Activated CD4-positive, alpha-beta T cell treated with anti-CD3 and anti-CD28 coated beads, Interleukin-2, amount 10 ng/mL, durations not matched to agents 7 days and 5 days (primary cell): ENCODE results near the gene AGPAT2. TPM values are rescaled to one million over a fixed set of nuclear protein-coding genes. Genes with fewer than 3 reads are reported as not detected.

Source experiments
- CTCF ChIA-PET: fragments of 350-600 bp; sonication (Branson Sonifier 250); formaldehyde crosslinking; loops from one replicate; lab custom pipeline; 2021; ENCODE audit warnings: antibody characterized with exemption; lab: Charles Lee
- POLR2A ChIA-PET: fragments of 350-600 bp; sonication (Branson Sonifier 250); formaldehyde crosslinking; loops from one replicate; lab custom pipeline; 2021; ENCODE audit warnings: antibody characterized with exemption; lab: Charles Lee
- DNase-seq: peaks from one replicate; pipeline ENCODE4 v3.0.0-alpha.2; 2020
- H3K27ac Mint-ChIP-seq: one replicate; pipeline ENCODE4 v1.8.0; 2021; ENCODE audit warnings: mild to moderate bottlenecking, moderate library complexity, mixed read lengths
- H3K27me3 Mint-ChIP-seq: one replicate; pipeline ENCODE4 v1.8.0; 2021; ENCODE audit warnings: mixed read lengths
- H3K36me3 Mint-ChIP-seq: one replicate; pipeline ENCODE4 v1.8.0; 2021; ENCODE audit warnings: low read depth, mixed read lengths
- H3K4me1 Mint-ChIP-seq: one replicate; pipeline ENCODE4 v1.8.0; 2021; ENCODE audit warnings: mixed read lengths
- H3K4me3 Mint-ChIP-seq: one replicate; pipeline ENCODE4 v1.8.0; 2021; ENCODE audit warnings: mild to moderate bottlenecking, moderate library complexity, mixed read lengths
- H3K9me3 Mint-ChIP-seq: one replicate; pipeline ENCODE4 v1.8.0; 2021; ENCODE audit warnings: mixed read lengths
- total RNA-seq, 2 experiments: library from RNA; stranded (reverse); gene quantifications; one replicate each; pipeline ENCODE4 v1.2.3, GENCODE V29; 2021

Gene AGPAT2
- total RNA-seq, 2 experiments from 2014 or later = 15.0 to 17.0 TPM

DNA sequence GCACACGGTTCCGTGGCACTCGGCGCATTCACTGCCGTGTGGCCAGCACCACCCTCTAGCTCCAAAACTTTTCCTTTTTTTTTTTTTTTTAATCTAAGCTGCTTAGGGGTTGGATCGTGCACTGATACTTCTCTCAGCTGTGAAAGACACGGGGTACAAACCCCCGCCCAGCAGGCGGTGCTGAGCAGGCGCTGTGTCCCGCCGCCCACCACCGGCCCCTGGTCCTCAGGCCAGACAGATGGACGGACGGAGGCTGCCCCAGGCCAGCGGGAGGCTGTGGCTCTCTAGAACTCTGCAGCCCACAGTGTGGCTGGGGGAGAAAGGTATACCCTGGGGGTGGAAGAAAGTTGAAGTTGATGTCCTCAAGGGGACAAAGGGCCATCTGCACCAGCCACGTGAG lies 6.2 kb downstream of the AGPAT2 start:
- Mint-ChIP-seq H3K27me3 (no peaks in the 10 kb centered on the region), H3K9me3 (no peaks in the 10 kb centered on the region), H3K36me3 (no peaks in the 10 kb centered on the region), H3K27ac (no peak overlapping the region), H3K4me1 (peaks cover 2% of the 10 kb centered on the region), H3K4me3 (no peak overlapping the region)
- no peak for DNase-seq
- POLR2A ChIA-PET = no interaction called here
- CTCF ChIA-PET = no interaction called here

- no peaks in the 10 kb centered on the region for H3K4me1 Mint-ChIP-seq
- POLR2A ChIA-PET = no interaction called here
- H3K36me3 Mint-ChIP-seq = no peaks in the 10 kb centered on the region
- no peaks in the 10 kb centered on the region for H3K27me3 Mint-ChIP-seq
- H3K27ac Mint-ChIP-seq = no peak overlapping the region
- CTCF ChIA-PET = interaction anchor here (1.1 kb wide), 1 partner anchor 12 kb away, joined by 4 read pairs; no protein-coding TSS in a partner anchor
- DNase-seq = no peak
- H3K9me3 Mint-ChIP-seq = no peaks in the 10 kb centered on the region
- no peak overlapping the region for H3K4me3 Mint-ChIP-seq
Observed at GRCh38 chr9:136679431-136679941, 7.8 kb downstream of the AGPAT2 start.

GRCh38 chr9:136678624-136679023 lies 8.6 kb downstream of the AGPAT2 start:
- Mint-ChIP-seq H3K27me3 (no peaks in the 10 kb centered on the region), H3K9me3 (no peaks in the 10 kb centered on the region), H3K36me3 (no peaks in the 10 kb centered on the region), H3K4me1 (no peaks in the 10 kb centered on the region), H3K27ac (no peak overlapping the region), H3K4me3 (no peak overlapping the region)
- CTCF ChIA-PET = no interaction called here
- POLR2A ChIA-PET = no interaction called here
- DNase-seq = no peak

GRCh38 chr9:136678034-136678433 lies 9.2 kb downstream of the AGPAT2 start:
- H3K9me3 Mint-ChIP-seq = no peaks in the 10 kb centered on the region
- DNase-seq = no peak
- POLR2A ChIA-PET = no interaction called here
- no peak overlapping the region for H3K4me3 Mint-ChIP-seq
- no peaks in the 10 kb centered on the region for H3K4me1 Mint-ChIP-seq
- H3K27me3 Mint-ChIP-seq = no peaks in the 10 kb centered on the region
- no peaks in the 10 kb centered on the region for H3K36me3 Mint-ChIP-seq
- no peak overlapping the region for H3K27ac Mint-ChIP-seq
- CTCF ChIA-PET = no interaction called here

DNA sequence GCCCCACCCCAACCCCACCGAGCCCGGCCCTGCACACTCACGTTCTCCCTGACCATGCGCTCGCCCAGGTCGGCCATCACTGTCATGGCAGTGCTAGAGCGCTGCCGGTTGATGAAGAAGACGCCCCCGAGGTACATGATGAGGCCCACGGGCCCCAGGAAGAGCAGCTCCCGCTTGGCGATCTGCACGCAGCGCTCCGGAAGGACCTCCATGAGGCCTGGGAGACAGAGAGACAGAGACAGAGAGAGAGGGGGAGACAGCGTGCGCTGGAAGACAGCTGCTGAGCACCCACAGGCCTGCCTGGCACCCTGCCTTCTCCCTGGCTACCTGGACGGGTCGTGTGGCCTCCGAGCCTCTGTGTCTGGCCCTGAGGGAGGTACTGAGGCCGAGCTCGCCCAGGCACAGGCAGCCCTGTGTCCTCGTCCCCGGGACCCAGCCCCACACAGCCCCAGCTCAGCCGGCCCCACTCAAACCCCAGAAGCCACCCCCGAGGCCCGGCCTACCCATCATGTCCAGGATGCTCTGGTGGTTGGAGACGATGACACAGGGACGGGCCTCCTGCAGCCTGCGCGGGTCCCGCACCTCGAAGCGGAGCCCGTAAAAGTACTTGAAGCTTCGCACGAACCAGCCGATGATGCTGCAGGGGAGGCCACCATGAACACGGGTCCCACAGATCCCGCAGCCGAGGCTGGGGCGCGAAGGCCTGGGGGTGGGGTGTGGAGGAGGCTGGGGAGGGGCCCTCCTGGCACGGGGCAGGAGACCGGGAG lies 10.2 kb downstream of the AGPAT2 start:
- POLR2A ChIA-PET = no interaction called here
- no peaks in the 10 kb centered on the region for H3K4me1 Mint-ChIP-seq
- DNase-seq = no peak
- H3K27me3 Mint-ChIP-seq = no peaks in the 10 kb centered on the region
- no peaks in the 10 kb centered on the region for H3K36me3 Mint-ChIP-seq
- CTCF ChIA-PET = interaction anchor here (1.5 kb wide), 1 partner anchor 16 kb away, joined by 4 read pairs; no protein-coding TSS in a partner anchor
- H3K4me3 Mint-ChIP-seq = no peak overlapping the region
- H3K9me3 Mint-ChIP-seq = no peaks in the 10 kb centered on the region
- H3K27ac Mint-ChIP-seq = no peak overlapping the region

DNA sequence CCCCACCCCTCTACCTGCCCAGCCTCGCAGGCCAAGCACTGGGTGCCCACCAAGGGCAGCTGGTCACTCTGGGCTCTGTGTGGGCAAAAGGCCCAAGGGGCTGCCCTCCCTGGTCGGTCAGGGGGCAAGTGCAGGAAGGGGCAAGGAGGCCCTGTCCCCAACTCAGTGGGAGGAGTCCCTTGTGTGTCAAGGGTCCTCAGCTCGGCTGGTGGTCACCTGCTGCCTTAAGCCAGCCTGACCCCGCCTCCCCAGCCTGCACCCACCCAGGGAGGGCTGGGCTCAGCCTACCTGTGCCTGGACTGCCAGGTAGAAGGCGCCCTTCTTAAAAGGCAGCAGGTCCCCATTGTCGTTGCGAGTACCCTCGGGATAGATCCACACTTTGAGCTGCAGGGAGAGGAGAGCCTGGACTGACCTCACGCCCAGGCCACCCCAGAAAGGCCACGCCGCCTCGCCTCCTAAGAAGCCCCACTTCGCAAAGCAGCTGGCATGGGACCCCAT lies 10.9 kb downstream of the AGPAT2 start:
- ChIA-PET POLR2A (no interaction called here), CTCF (interaction anchor here (1.2 to 1.5 kb wide), 2 partner anchors 15 to 52 kb away, joined by 3 to 4 read pairs; no protein-coding TSS in a partner anchor)
- H3K27me3 Mint-ChIP-seq = no peaks in the 10 kb centered on the region
- no peak for DNase-seq
- no peaks in the 10 kb centered on the region for H3K9me3 Mint-ChIP-seq
- no peak overlapping the region for H3K27ac Mint-ChIP-seq
- no peak overlapping the region for H3K4me3 Mint-ChIP-seq
- H3K4me1 Mint-ChIP-seq = no peaks in the 10 kb centered on the region
- H3K36me3 Mint-ChIP-seq = no peaks in the 10 kb centered on the region

- H3K36me3 Mint-ChIP-seq = no peaks in the 10 kb centered on the region
- CTCF ChIA-PET = interaction anchor here (1.1 to 1.5 kb wide), 3 partner anchors 12 to 53 kb away, joined by 3 to 4 read pairs (median 3); no protein-coding TSS in a partner anchor
- POLR2A ChIA-PET = no interaction called here
Observed at GRCh38 chr9:136675477-136676296, 11.6 kb downstream of the AGPAT2 start.

DNA sequence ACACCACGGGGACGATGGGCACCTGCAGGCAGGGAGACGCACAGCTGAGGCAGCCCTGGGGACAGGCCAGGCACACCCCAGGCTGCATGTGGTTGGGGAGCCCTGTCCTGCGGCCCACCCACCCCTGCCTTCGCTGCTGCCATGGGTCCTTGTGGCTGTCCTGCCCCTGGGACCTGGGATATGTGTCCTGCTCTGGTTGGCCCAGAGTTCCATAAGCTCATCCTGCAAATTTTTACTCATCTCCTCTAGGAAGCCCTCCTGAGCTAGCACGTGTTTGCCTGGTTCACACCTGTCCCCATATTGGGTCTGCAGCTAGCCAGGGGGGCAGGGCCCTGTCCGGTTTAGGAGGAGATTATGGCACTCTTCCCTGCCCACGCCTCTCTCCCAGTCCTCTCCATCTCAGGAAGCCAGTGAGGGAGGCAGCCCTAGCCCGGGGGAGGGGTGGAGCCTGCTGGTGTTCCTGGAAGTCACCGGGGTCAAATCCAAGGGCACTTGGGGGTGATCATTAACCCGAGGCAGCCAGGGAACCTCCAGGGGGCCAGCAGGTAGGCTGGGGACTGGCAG lies 12.4 kb downstream of the AGPAT2 start:
- POLR2A ChIA-PET = interaction anchor here (0.6 kb wide), 1 partner anchor 265 kb away, joined by 3 read pairs; no protein-coding TSS in a partner anchor
- no peak for DNase-seq
- Mint-ChIP-seq H3K36me3 (no peaks in the 10 kb centered on the region), H3K27ac (no peak overlapping the region), H3K4me1 (no peaks in the 10 kb centered on the region), H3K4me3 (no peak overlapping the region), H3K9me3 (no peaks in the 10 kb centered on the region), H3K27me3 (no peaks in the 10 kb centered on the region)
- CTCF ChIA-PET = interaction anchor here (1.1 kb wide), 1 partner anchor 11 kb away, joined by 3 read pairs; no protein-coding TSS in a partner anchor

More at GRCh38 chr9:136675477-136676296, 11.6 kb downstream of the AGPAT2 start:
- H3K27ac Mint-ChIP-seq = no peak overlapping the region
- H3K4me3 Mint-ChIP-seq = no peak overlapping the region
- no peak for DNase-seq
- no peaks in the 10 kb centered on the region for H3K9me3 Mint-ChIP-seq
- H3K27me3 Mint-ChIP-seq = no peaks in the 10 kb centered on the region
- no peaks in the 10 kb centered on the region for H3K4me1 Mint-ChIP-seq

GRCh38 chr9:136673975-136674785 lies 13.1 kb downstream of the AGPAT2 start:
- no peaks in the 10 kb centered on the region for H3K27me3 Mint-ChIP-seq
- H3K4me1 Mint-ChIP-seq = no peaks in the 10 kb centered on the region
- H3K27ac Mint-ChIP-seq = no peak overlapping the region
- DNase-seq = no peak
- H3K9me3 Mint-ChIP-seq = no peaks in the 10 kb centered on the region
- ChIA-PET CTCF (interaction anchor here (0.6 to 1.0 kb wide), 2 partner anchors 29 to 100 kb away, joined by 3 read pairs; no protein-coding TSS in a partner anchor), POLR2A (interaction anchor here (0.6 kb wide), 1 partner anchor 265 kb away, joined by 3 read pairs; no protein-coding TSS in a partner anchor)
- no peak overlapping the region for H3K4me3 Mint-ChIP-seq
- no peaks in the 10 kb centered on the region for H3K36me3 Mint-ChIP-seq

DNA sequence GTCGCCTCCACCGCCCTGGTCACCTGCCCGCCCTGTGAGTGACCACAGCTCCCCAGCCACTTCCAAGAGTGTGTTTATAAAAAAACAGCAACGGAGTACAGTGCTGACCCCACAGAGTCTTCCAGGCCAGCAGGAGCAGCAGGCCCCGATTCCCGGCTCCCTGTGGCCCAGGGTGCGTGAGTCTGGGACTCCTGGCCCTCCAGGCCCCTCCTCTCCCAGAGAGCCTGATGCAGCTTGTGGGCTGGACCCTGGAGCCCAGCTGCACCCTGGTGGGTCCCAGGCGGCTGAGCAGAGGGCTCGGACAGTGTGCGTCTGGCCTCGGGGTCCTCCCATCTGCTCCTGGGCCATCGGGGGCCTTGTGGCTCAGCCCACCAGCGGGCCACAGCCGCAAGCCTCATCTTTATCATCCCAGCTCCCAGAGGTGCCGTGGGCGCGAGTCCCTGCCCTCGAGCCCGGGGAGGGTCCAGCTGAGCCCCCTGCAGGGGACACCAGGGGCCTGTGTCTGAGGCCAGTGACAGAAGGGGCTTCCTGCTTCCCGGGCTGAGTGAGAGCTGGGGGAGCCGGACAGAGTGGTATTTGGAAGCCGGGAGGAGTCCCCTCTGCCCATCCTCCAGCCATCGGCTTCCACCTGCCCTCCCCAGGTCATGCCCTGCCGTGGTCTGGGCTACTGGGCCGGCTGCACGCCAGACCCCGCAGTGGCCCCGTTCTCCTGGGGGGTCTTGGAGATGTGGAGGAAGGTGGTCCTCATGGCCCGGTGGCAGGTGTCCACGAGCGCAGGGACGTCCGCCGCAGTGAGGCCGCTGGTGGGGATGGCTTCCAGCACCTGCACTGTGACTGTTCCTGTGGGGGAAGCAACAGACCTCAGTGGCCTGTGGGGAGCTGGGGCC lies 13.9 kb downstream of the AGPAT2 start:
- DNase-seq = no peak
- CTCF ChIA-PET = interaction anchor here (0.5 to 2.0 kb wide), 6 partner anchors 9 to 666 kb away, joined by 3 to 11 read pairs (median 4); partner anchors contain the start of gene EGFL7
- Mint-ChIP-seq H3K27ac (no peak overlapping the region), H3K9me3 (no peaks in the 10 kb centered on the region), H3K4me3 (no peak overlapping the region), H3K27me3 (no peaks in the 10 kb centered on the region), H3K36me3 (no peaks in the 10 kb centered on the region), H3K4me1 (peaks cover 2% of the 10 kb centered on the region)
- POLR2A ChIA-PET = no interaction called here
